B cell (primary cell): ENCODE results near the gene TBRG4.

Source experiments
- EZH2 ChIP-seq: IDR thresholded peaks from 2 replicates; pipeline ENCODE4 v1.6.1; 2012; ENCODE audit warnings: borderline replicate concordance, low read depth, mild to moderate bottlenecking, moderate library complexity, low read length; ENCODE audit not compliant: insufficient read depth, poor library complexity, severe bottlenecking
- TF ChIP-seq, protein P1 (sequence below): fragments of 200-600 bp; IDR thresholded peaks from one replicate; pipeline ENCODE4 v1.8.0; 2022; ENCODE audit warnings: antibody characterized with exemption, mild to moderate bottlenecking

DNA sequence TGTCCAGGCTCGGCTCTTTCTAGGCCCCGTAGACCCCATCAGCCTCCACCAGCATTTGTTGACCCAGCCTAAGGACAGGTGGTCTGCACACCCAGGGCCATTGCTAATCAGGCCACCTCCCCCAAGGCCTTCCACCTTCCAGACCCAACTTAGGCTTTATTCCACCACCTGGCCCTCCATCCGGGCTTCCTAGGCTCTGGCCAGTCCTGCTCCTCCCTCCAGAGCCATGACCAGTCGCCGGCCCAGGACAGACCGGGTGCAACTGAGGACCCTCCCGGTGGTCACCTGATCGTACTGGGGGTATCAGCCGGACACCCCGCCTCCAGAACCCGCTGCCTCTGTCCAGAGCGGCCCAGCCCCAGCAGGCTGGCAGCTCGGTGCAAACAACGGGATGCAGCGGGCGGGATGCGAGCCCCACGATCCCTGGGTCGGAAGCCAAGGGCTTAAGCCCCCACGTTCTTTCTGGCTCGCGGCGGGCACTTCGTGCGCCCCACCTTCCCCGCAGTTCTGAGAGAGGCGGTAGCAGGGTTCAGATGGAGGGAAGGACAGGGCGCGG is 23.3 kb downstream of the TBRG4 start:
- no peak for TF ChIP-seq EZH2
- TF ChIP-seq, protein P1, sequence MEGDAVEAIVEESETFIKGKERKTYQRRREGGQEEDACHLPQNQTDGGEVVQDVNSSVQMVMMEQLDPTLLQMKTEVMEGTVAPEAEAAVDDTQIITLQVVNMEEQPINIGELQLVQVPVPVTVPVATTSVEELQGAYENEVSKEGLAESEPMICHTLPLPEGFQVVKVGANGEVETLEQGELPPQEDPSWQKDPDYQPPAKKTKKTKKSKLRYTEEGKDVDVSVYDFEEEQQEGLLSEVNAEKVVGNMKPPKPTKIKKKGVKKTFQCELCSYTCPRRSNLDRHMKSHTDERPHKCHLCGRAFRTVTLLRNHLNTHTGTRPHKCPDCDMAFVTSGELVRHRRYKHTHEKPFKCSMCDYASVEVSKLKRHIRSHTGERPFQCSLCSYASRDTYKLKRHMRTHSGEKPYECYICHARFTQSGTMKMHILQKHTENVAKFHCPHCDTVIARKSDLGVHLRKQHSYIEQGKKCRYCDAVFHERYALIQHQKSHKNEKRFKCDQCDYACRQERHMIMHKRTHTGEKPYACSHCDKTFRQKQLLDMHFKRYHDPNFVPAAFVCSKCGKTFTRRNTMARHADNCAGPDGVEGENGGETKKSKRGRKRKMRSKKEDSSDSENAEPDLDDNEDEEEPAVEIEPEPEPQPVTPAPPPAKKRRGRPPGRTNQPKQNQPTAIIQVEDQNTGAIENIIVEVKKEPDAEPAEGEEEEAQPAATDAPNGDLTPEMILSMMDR = no peak
